DND-41 (cell line): ENCODE measurements around the gene PRCC.

ENCODE experiments used
- EZH2 ChIP-seq: IDR thresholded peaks from 3 replicates; pipeline ENCODE4 v1.6.1; 2012; ENCODE audit warnings: borderline replicate concordance, low read depth, mild to moderate bottlenecking, moderate library complexity, low read length, inconsistent platforms; ENCODE audit not compliant: severe bottlenecking
- TF ChIP-seq, protein P1 (sequence below): IDR thresholded peaks from 2 replicates; pipeline ENCODE4 v1.5.1; 2012; ENCODE audit warnings: borderline replicate concordance, low read length, moderate library complexity, mild to moderate bottlenecking; ENCODE audit not compliant: poor library complexity, severe bottlenecking; ENCODE audit errors: extremely low read depth

DNA sequence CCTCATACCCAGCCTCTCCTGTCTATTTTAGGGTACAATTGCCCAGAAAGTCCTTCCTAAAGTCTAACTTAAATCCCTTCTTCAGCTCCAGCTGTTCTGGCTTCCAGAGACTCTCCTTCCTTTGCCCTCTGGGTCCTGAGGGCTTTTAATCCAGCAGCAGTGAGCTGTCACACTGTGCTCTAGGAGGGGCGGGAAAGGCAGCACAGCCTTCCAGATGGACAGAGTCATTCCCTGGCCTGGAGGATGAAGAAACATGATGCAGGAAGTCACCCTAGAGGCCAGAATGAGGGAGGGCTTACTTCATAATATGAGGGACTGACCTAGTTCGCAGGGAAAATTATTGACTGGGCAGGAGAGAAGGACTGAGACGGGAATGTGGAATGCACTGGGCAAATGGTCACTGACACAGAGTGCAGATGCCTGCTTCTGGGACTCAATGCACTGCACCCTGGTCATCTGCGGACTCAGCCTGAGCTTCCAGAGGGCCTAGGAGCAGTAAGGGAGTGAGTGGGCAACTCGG lies 48.0 kb downstream of the PRCC start:
- TF ChIP-seq, protein P1, sequence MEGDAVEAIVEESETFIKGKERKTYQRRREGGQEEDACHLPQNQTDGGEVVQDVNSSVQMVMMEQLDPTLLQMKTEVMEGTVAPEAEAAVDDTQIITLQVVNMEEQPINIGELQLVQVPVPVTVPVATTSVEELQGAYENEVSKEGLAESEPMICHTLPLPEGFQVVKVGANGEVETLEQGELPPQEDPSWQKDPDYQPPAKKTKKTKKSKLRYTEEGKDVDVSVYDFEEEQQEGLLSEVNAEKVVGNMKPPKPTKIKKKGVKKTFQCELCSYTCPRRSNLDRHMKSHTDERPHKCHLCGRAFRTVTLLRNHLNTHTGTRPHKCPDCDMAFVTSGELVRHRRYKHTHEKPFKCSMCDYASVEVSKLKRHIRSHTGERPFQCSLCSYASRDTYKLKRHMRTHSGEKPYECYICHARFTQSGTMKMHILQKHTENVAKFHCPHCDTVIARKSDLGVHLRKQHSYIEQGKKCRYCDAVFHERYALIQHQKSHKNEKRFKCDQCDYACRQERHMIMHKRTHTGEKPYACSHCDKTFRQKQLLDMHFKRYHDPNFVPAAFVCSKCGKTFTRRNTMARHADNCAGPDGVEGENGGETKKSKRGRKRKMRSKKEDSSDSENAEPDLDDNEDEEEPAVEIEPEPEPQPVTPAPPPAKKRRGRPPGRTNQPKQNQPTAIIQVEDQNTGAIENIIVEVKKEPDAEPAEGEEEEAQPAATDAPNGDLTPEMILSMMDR: no peak
- TF ChIP-seq EZH2: no peak
